ENCODE results near the gene ZNF83. TPM values are rescaled to one million over a fixed set of nuclear protein-coding genes. Genes with fewer than 3 reads are reported as not detected.
"Not testable (repeated sequence)": the region's sequence is repeated elsewhere in the genome, so short reads cannot be mapped to it uniquely, and the experiment has no call there.

The ZNF83 gene
- total and polyA plus RNA-seq, 9 donors, result 50.8 to 84.9 (median 65.2) TPM

GRCh38 chr19:52601025-52601973, 36.9 kb downstream of the ZNF83 start:
- Histone ChIP-seq H3K9me3 (no peaks in the 10 kb centered on the region), H3K4me1 (ENCODE audit: insufficient read depth) (peaks cover 9% of the 10 kb centered on the region), H3K4me3 (peak overlapping the region; percentile 54), H3K27me3 (no peaks in the 10 kb centered on the region), H3K27ac (peak overlapping the region; percentile 55 to 68), H3K36me3 (no peaks in the 10 kb centered on the region)
- 0 to 1% (median 1%) methylated on average over 62 of the region's 62 CpGs for WGBS, 3 donors
- TF ChIP-seq EP300 (IDR thresholded peaks at IDR 0.05), result no peak
- TF ChIP-seq CTCF (IDR thresholded peaks at IDR 0.05), result peak in 1 of 3 donors; percentile 37
- TF ChIP-seq POLR2A (IDR thresholded peaks at IDR 0.05), result peak; percentile 54
- intact Hi-C loops (cut with DNase I), result no loop called here
- peak; percentile 94 to 97 (median 96) for DNase-seq

GRCh38 chr19:52600639-52601024, 37.5 kb downstream of the ZNF83 start:
- DNase-seq, result peak in 2 of 5 donors; percentile 40 to 44
- Histone ChIP-seq H3K27me3 (no peaks in the 10 kb centered on the region), H3K9me3 (no peaks in the 10 kb centered on the region), H3K4me3 (peak overlapping the region; percentile 54), H3K27ac (peak overlapping the region; percentile 55 to 68), H3K4me1 (ENCODE audit: insufficient read depth) (peaks cover 9% of the 10 kb centered on the region), H3K36me3 (no peaks in the 10 kb centered on the region)
- TF ChIP-seq CTCF (IDR thresholded peaks at IDR 0.05), result no peak
- TF ChIP-seq POLR2A (IDR thresholded peaks at IDR 0.05), result no peak
- TF ChIP-seq EP300 (IDR thresholded peaks at IDR 0.05), result no peak
- intact Hi-C loops (cut with DNase I), result no loop called here
- 1% methylated on average over 15 of the region's 15 CpGs for WGBS, 3 donors

GRCh38 chr19:52599241-52599640, 38.9 kb downstream of the ZNF83 start:
- H3K36me3 ChIP-seq, result no peaks in the 10 kb centered on the region
- no peaks in the 10 kb centered on the region for H3K9me3 ChIP-seq
- WGBS, 3 donors, result 84 to 88% (median 85%) methylated on average over 3 of the region's 3 CpGs
- H3K4me3 ChIP-seq, result no peak overlapping the region
- intact Hi-C loops (cut with DNase I), result no loop called here
- no peak for TF ChIP-seq CTCF (IDR thresholded peaks at IDR 0.05)
- TF ChIP-seq EP300 (IDR thresholded peaks at IDR 0.05), result no peak
- no peak for TF ChIP-seq POLR2A (IDR thresholded peaks at IDR 0.05)
- no peak overlapping the region for H3K27ac ChIP-seq
- no peaks in the 10 kb centered on the region for H3K27me3 ChIP-seq
- DNase-seq, result no peak
- peaks cover 9% of the 10 kb centered on the region for H3K4me1 ChIP-seq (ENCODE audit: insufficient read depth)

- intact Hi-C loops (cut with DNase I); H3K36me3 ChIP-seq: not testable (repeated sequence)
- 96 to 97% methylated on average over 24 to 25 of the region's 25 CpGs; no CpG with 5 or more reads in 1 of the 3 donors for WGBS, 3 donors
Observed at GRCh38 chr19:52593441-52593840, 44.7 kb downstream of the ZNF83 start.

GRCh38 chr19:52592301-52592700, 45.9 kb downstream of the ZNF83 start:
- no peaks in the 10 kb centered on the region for H3K9me3 ChIP-seq
- H3K4me1 ChIP-seq (ENCODE audit: insufficient read depth), result no peaks in the 10 kb centered on the region
- 81 to 97% (median 96%) methylated on average over 3 of the region's 3 CpGs for WGBS, 3 donors
- TF ChIP-seq CTCF (IDR thresholded peaks at IDR 0.05) (no peak), POLR2A (IDR thresholded peaks at IDR 0.05) (no peak), EP300 (IDR thresholded peaks at IDR 0.05) (no peak)
- intact Hi-C loops (cut with DNase I), result no loop called here
- DNase-seq, result no peak
- no peaks in the 10 kb centered on the region for H3K36me3 ChIP-seq
- H3K27me3 ChIP-seq, result no peaks in the 10 kb centered on the region
- no peak overlapping the region for H3K4me3 ChIP-seq
- no peak overlapping the region for H3K27ac ChIP-seq

More at GRCh38 chr19:52593441-52593840, 44.7 kb downstream of the ZNF83 start:
- H3K27me3 ChIP-seq; DNase-seq; H3K4me3 ChIP-seq; H3K4me1 ChIP-seq (ENCODE audit: insufficient read depth); H3K9me3 ChIP-seq; H3K27ac ChIP-seq: not testable (repeated sequence)
